ENCODE data around the gene UBASH3A.

The UBASH3A gene

DNA sequence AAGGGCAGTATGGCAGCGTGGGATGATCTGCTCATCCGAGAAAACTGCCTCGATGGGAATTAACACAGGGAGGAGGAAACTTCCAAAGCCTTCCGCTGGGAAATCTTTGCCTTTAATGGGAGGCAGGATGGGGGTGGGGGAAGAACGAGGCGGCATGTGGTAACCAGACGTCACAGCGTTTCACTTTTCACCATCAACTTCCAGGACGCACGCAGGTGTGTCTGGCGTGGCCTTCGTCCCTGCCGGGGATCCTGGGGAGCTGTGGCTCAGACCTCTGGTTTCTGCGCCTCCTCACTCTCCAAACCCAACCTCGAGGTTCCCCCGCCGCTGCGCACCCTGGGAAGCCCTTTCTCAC is 92.0 kb downstream of the UBASH3A start:
- no peak for DNase-seq

DNA sequence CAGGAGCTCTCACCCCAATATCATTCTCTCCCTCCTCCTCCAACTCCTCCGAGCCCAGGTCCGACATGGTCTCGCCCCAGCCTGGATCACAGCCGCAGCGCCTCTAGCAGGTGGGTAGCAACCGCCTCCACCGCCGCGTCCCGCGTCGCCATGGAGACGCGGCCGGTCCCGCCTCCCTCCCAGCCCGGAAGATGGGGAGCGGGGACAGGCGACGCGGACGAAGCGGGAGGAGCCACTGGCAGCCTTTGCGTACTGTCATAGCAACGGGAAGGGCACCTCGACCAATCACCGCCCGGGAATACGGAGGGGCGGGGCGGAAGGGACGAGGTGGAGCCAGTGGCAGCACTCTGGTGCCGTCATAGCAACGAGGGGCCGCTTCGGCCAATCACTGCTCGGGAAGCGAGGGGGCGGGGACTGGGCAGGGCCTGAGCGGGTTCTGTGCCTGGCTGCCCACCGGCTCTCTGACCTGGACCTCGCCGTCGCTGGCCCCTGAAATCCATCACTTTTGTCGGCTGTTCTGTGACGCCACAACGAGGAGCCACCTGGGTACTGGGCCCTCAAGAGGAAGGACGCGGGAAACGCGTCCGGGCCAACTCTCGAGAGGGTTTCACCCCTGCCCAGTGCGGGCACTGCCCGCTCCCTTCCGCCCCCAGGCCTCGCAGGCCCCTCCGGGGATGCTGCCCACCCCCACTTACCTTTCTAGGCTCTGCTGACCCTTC is 92.6 kb downstream of the UBASH3A start, which contains the start of gene RSPH1:
Gene RSPH1, minus strand, starts transcription at position 105 of the 719 bp plus-strand sequence. Its CDS starts 38 bp downstream, at position 67.
- DNase-seq = peak; percentile 99

GRCh38 chr21:42496839-42497202 is 93.1 kb downstream of the UBASH3A start:
- no peak for DNase-seq
